Activated effector memory CD4-positive, alpha-beta T cell treated with anti-CD3 and anti-CD28 coated beads, Interleukin-2, amount 50 U/mL, for 16 hours (primary cell): Measurements from ENCODE around the gene PPFIA1.

Experiments used
- DNase-seq: peaks from one replicate; pipeline ENCODE4 v3.0.0-alpha.2; 2020

PPFIA1 gene

DNA sequence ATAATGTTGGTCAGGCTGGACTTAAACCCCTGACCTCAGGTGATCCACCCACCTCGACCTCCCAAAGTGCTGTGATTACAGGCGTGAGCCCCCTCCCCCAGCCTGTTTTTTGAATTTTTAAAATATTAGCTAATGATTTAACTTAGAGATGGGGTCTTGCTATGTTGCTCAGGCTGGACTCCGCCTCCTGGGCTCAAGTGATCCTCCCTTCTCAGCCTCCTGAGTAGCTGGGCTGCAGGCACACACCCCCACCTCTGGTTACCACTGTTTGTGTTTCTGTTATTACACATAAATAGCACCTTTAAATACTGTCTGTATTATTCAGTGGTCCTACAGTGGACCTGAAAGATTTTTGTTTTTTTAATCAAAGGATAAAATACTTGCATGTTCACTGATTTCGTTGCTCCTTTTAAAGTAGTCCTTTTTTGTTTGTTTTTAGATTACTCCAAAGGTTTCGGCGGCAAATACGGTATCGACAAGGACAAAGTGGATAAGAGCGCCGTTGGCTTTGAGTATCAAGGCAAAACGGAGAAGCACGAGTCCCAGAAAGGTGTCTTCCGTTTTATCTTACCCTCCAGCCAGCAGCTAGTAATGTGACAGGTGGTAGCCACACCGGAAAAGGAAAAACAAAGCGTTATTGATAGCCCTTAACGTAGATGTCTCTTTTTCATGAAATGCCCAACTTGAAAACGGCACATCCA is 149.0 kb downstream of the PPFIA1 start:
- DNase-seq = no peak

DNA sequence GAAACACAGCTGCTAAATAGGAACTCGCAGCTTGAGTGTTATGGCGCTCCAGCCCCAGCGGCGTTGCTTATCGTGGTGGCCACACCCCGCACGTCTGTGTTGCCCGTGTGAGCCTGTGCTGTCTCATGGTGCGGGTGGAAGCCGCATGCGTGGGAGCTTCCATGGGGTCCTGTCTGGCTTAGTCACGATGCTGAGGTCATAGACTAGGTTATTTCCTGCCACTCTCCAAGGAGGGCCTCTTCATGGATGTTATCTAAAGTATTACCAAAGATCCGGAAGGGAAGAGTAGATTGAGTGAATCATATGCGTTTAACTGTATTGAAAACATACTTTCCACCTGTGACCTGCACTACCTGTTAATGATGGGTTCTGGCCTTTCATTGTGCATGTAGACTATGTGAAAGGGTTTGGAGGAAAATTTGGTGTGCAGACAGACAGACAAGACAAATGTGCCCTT is 149.5 kb downstream of the PPFIA1 start:
- DNase-seq = no peak

DNA sequence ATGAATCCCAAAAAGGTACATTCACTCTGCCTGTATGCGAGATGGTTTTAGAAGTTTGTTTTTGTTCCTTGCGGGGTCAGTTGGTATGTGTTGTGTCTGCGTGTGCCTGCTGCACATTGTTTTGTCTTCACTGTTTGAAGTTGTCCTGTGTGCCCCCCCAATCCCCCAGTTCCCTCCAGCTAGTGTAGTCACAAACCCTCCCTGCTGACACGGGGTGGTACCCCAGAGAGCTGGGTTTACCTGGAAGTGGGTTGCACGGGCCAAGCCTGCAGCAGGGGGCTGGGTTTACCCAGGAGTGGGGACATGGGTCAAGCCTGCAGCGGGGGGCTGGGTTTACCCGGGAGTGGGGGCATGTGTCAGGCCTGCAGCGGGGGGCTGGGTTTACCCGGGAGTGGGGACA is 150.0 kb downstream of the PPFIA1 start:
- no peak for DNase-seq

DNA sequence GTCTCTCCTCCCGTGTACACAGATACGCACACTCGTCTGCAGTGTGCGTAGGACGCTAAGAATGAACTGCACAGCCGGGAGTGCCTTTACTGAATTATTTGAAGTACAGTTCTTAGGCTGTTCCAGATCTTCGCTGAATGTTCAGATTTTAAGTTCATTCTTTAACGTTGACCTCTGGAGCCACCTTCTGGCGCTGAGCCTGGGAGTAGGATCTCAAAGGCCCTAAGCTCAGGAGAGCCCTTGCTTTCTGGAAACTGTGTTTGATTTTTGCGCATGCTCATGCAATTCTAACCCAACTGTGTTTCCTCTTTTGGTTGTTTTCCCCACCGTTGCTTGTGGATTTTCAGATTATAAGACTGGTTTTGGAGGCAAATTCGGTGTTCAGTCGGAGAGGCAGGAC is 150.6 kb downstream of the PPFIA1 start:
- no peak for DNase-seq

DNA sequence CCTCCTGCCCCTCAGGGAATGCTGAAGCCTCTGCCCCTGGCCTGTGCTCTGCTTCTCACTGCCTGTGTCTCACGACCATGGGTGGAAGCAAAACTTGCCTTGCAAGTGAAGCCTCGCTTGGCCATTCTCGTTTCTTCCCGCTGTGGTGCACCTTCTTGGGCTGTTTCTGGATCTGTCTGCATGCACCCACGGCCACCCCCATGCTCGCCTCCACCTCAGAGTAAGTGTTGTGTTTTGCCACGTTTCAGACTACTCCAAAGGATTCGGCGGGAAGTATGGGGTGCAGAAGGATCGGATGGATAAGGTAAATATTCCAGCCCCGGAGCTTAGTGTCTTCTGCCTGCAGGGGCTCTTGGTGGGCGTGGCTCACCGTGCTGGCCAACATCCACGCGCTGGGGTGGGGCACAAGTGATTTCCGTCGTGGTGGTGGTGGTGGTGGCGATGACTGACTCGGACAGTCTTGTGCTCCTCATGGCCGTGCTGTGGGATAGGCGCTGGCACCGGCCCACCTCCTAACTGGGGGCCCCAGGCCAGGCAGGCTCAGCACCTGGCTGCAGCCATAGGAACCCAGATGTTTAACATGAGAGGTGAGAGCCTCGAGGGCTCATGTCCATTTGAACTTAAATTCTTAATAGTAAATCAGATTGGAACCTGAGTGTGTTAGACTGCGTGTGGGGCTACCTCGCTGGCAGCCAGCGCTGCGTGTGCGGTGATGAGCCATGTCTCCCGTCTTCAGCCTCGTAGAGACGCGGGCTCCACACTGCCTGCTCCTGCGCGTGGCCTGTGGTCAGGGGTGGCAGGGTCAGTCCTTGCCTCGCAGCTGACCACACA is 152.4 kb downstream of the PPFIA1 start:
- DNase-seq = no peak

DNA sequence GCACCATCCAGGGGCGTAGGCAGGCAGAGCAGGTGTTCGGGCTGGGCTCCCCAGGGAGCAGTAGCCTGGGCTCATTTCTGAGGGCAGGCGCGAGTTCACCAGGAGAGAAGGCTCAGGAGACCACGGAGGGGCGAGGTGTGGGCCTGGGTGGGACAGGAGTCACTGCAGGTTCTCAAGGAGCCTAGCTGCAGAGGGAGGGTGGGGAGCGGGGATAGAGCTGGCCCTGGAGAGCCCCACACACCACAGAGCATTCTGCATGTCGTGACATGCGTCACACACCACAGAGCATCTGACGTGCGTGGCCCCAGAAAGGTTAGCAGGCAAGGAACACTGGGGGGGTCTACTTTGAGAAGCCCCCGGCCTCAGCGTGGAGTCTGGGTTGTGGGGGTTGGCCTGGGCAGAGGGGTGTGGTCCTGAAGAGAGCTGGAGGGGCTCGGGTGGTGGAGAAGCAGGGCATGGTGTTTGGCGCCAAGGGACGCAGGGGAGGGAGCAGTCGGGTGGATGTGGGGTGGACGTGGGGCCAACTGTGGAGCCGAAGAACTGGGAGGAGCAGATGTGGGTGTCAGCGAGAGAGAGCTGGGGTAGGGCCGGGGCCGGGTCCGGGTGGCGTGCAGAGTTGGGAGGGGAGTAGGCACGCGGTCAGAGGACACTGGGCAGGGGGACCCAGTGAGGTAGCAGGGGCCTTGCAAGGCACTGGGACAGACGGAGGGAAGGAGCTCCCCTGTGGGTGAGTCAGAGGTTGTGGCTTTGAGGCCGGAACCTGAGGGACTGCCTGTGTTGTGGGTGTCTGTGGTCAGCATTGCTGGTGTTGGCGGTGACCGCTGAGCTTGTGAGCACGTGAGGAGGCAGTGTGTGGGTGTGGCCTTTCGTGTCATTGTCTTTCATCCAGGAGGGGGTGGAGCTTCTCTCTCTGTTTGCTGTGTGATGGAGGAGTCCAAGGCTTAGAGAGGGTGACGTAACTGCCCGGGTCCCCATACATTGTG is 153.3 kb downstream of the PPFIA1 start:
- no peak for DNase-seq

DNA sequence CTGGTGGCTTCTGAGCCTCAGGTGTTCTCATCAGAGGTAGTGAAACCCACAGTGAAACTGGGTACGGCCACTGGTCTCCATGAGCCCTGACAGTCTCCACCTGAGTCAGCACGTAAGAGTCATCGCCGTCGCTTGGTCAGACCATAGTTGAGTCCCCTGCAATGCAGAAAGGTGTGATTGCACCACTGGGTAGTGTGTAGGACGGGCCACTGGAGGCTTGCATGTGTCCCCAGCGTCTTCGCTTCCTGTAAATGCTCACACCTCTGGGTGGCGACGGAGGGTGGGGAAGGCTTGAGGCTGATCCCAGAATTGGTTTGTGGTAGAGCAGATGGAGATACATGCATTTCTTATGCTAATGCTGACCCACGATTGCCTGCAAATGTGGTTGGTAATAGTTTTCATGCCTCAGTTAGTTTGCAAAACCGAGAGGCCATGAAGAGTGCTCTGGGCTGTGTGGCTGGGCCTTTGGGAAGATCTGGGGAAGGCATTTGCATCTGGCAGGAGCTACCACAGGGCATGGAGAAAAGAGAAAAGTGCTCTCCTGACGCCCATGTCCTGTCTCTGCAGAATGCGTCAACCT is 154.4 kb downstream of the PPFIA1 start:
- no peak for DNase-seq

DNA sequence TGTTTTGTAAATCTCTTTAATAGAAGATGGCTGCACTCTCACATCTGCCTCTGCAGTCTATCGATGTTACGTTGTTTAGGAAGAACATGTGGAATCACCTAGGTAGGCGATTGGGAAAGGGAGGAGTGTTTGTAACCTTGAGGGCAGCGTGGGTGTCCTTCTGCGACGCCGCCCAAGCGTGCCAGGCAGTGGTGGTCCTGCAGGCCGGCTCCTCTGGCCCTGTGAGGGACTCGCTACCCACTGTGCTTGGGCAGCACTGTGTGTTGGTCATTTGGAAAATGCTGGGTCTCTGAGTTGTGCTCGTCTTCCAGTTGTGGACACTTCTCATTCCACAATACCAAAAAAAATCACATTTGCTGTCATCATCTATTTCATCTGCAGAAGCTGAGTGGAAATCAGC is 156.9 kb downstream of the PPFIA1 start:
- no peak for DNase-seq

DNA sequence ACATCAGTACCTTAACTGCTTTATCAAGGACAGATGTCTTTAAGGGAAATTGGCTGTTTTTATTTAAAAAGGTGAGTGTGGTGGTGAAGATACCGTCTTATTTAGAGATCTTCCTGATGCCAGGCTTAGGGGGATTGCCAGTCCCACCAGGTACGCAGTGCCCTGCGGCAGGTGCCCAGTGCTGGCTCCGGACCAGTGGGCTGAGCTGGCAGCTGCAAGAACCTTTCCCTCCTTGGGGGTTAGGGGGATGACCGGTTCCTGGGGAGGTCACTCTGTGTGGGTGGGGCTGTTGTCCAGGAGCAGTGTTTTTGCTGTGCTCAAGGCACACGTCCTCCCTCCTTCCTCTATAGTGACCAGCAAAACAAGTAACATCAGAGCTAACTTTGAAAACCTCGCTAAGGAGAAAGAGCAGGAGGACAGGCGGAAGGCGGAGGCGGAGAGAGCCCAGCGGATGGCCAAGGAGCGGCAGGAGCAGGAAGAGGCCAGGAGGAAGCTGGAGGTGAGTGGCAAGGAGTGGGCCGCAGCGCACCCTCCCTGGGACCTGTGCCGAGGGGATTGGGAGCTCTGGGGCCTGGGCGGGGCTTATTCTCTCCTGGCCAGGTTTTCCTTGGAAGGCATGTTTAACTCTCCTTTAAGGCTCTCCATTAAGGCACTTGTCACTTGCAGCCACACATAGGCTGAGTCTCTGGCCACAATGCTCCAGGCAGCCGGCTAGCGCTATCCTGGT is 158.4 kb downstream of the PPFIA1 start:
- no peak for DNase-seq

DNA sequence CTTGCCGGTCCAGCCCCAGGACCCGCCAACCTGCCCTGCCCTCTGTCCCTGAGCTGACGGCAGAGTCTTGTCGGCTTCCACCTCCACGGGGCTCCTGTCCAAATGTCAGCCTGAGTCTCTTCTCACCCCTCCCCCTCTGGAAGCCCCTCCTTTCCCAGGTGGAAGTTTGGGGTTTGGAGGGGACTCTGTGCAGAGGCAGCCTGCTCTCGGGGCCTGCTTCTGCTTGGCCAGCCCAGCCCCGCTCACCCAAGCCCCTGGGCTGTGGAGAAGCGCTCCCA is 158.9 kb downstream of the PPFIA1 start:
- no peak for DNase-seq

DNA sequence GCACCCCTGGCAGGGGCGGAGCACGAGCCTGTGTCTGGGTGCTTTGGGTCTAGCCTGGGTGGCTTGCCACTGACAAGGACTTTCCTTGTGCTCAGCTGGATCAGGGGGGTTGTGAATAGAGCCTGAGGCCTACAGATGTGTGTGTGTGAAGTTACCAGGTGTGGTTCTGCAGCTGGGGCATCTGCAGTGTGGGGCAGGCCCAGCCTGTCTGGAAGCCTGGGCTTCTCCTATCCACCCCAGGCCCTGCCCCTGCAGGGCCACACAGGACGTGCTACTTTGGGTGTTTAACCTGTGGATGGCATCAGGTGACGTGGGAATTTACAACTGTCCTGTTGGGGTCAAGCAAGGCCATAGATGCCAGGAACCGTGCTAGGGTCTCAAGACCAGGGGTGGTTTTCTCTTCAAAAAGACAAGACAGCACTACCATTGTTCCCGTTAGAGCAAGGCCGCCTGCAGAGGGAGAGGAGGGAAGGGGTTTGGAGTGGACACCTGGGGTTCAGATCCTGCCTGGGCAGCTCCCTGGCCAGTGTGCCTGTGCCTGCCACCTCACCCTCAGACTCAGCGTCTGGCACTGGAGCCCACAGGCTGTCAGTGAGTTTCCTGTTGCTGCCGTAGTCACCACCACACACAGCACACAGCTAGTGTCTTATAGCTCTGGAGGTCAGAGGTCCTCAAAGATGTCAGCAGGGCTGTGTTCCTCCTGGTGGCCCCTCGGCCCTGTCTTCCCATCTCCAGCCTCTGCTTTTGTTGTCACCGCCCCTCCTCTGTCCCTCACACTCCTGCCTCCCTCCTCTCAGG is 159.4 kb downstream of the PPFIA1 start:
- no peak for DNase-seq

DNA sequence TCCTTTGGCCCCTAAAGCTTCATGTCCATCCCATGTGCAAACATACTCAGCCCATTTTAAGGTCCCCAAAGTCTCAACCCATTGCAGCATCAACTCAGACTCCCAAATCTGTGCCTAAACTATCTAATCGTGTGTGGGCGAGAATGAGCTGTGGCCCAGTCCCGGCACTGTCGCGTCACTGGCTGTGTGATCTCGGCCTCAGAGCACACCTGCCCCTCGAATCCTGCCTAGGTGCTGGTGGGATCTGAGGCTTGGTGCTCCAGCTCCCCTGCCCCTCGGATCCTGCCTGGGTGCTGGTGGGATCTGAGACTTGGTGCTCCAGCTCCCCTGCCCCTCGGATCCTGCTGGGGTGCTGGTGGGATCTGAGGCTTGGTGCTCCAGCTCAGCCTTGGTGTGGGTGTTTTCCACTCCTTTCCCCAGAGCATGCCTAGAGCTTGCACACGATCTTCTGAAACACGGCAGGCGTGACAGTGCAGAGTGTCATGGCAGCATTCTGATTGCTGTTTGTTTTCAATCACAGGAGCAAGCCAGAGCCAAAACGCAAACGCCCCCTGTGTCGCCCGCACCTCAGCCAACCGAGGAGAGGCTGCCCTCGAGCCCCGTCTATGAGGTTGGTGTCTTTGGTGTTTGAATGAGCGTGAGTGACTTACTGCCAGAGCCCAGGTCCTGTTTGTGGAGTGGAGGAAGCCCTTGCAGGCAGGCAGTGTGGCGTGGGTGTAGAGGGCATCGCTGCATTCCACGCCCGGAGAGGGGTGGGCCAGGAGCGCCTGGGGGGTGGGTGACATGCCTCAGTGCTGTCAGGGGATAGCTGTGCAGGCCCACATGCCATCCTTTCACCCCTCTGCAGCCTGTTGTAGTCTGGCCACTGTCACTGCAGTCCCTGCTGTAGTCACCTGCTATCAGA is 160.4 kb downstream of the PPFIA1 start:
- DNase-seq = no peak

DNA sequence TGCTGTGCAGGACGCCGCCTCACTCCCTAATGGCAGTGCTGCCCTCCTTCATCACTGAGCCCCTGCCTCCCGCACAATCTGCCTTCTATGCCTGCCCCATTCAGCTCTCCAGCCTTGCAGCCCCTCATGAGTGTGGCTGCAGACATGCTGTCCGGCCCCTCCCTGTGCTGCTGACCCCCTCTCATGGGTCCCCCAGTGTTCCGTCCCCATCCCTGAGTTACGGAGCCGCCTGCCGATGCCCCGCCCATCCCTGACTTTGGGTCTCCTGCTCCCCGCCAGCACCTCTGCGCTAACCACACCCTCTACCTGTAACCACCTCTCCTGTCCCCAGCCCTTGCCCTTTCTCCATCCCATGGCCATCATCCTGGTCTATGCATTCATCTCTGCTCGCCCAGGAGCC is 161.1 kb downstream of the PPFIA1 start:
- DNase-seq = no peak

DNA sequence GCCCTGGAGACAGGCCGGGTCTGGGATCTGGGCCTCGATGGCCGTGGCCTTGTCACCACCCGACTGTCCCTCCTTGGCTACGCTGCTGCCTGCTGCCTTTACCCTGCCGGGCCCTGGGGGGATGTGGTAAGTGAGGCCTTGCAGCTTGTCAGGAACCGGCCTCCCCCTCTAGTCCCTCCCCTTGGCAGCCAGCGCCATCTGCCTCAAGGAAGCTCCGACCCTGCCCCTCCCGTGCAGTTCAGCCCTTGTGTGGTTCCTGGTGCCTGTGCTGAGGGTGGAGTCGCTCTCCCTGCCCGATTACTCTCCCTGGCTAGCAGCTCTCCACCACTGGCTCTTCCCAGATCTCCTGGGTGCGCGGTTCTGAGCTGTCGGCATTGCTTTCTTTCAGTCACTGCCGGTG is 161.6 kb downstream of the PPFIA1 start:
- no peak for DNase-seq

DNA sequence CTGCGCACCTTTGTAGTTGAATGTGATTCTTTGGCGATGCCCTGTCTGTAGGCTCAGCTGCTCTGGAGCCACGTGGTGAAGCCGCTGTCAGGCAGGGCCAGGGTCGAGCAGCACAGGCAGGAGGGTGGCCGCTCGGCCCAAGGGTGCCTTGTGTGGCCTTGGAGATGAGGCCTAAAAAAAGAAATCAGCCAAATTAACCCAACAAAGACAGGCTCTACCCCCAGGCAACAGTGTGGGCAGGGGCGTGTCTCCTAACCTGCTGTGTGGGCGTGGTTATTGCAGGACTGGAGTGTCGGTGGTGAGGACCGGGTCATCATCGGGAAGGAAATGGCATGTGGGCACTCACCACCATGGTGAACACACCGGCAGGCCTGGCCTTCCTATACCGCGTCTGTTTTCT is 162.1 kb downstream of the PPFIA1 start:
- DNase-seq = no peak

DNA sequence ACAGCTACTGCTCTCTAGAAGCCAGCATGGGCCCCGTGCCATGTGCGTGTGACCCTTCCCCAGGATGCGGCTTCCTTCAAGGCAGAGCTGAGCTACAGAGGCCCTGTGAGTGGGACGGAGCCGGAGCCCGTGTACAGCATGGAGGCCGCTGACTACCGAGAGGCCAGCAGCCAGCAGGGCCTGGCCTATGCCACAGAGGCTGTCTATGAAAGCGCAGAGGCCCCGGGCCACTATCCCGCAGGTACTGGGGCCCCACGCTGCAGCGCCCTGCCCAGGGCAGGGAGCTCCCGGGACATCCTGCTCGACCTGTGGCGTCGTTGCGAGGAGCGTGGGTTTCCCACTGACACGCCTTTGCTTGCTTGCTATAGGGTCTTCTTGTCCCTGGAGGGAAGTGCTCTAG is 162.5 kb downstream of the PPFIA1 start:
- DNase-seq = no peak

DNA sequence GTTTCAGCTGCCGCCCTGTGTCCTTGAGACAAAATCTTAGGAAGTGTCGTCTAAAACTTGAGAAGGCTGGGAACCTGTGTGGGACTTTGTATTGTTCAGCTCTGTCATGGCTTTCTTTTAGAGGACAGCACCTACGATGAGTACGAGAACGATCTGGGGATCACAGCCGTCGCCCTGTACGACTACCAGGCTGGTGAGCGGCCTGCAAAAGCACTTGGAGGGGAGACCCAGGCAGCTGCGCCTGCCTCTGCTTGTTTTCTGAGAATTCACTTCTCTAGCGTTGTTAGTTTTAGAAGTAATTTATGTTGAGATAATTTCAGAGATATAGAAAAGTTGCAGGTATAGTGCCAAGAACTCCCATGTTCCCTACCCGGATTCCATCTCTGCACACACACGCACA is 163.0 kb downstream of the PPFIA1 start:
- DNase-seq = no peak
